Mesothelial cell of epicardium (in vitro differentiated cells): ENCODE measurements around the gene FMN2. TPM values are rescaled to one million over a fixed set of nuclear protein-coding genes. Genes with fewer than 3 reads are reported as not detected.

ENCODE experiments used
- DNase-seq, 2 experiments: peaks; one replicate each; pipeline ENCODE4 v3.0.0; 2021; ENCODE audit warnings: low spot score in 2 of 2; ENCODE audit not compliant: unreplicated experiment in 2 of 2
- H3K27ac Mint-ChIP-seq: 2 replicates; pipeline ENCODE4 v1.8.0; 2021; ENCODE audit warnings: mixed read lengths
- H3K27me3 Mint-ChIP-seq: 2 replicates; pipeline ENCODE4 v1.8.0; 2021; ENCODE audit warnings: low read depth, mixed read lengths
- H3K36me3 Mint-ChIP-seq: 2 replicates; pipeline ENCODE4 v1.8.0; 2021; ENCODE audit warnings: mixed read lengths
- H3K4me1 Mint-ChIP-seq: 2 replicates; pipeline ENCODE4 v1.8.0; 2021; ENCODE audit warnings: mixed read lengths
- H3K4me3 Mint-ChIP-seq: 2 replicates; pipeline ENCODE4 v1.8.0; 2021; ENCODE audit warnings: mild to moderate bottlenecking, moderate library complexity, mixed read lengths
- H3K9me3 Mint-ChIP-seq: 2 replicates; pipeline ENCODE4 v1.8.0; 2021; ENCODE audit warnings: mixed read lengths
- CTCF ChIP-seq: fragments of 200-600 bp; sonication (generic); IDR thresholded peaks from one replicate; pipeline ENCODE4 v1.5.0; 2021; ENCODE audit warnings: antibody characterized with exemption; ENCODE audit not compliant: unreplicated experiment
- total RNA-seq: library from RNA; stranded (reverse); gene quantifications from 3 replicates; pipeline ENCODE4 v1.2.1, GENCODE V29; 2021

Gene FMN2
- total RNA-seq, 1 donor from 2014 or later, result 0.54 TPM

DNA sequence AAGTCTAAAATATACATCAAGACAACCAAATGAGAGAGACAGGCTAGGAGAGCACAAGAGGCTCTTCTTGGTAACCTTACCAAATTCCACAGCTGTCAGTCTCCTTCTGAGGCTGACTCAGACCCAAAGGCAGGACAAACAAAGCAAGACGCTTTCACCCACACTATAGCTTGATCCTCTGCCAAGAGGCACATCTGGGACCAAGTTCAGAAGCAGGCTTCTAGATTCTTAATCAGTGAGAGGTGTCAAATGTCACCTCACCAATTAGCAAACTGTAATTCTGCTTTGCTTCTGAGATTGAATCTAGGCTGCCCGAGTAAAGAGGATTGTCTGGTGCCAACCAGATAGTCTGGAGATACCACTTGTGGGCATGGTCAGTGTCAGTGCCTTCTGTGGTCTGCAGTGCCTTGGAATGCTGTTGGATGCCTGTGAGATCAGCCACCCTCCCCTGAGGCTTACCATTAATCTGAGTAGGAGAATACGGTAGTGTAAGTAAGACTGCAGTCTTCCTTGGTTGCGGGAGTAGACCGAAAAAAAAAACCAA, 151.0 kb downstream of the FMN2 start:
- Mint-ChIP-seq H3K4me1 (peaks cover 2% of the 10 kb centered on the region), H3K36me3 (no peaks in the 10 kb centered on the region), H3K9me3 (no peaks in the 10 kb centered on the region), H3K4me3 (no peak overlapping the region), H3K27ac (no peak overlapping the region), H3K27me3 (no peaks in the 10 kb centered on the region)
- TF ChIP-seq CTCF, result no peak
- no peak for DNase-seq

DNA sequence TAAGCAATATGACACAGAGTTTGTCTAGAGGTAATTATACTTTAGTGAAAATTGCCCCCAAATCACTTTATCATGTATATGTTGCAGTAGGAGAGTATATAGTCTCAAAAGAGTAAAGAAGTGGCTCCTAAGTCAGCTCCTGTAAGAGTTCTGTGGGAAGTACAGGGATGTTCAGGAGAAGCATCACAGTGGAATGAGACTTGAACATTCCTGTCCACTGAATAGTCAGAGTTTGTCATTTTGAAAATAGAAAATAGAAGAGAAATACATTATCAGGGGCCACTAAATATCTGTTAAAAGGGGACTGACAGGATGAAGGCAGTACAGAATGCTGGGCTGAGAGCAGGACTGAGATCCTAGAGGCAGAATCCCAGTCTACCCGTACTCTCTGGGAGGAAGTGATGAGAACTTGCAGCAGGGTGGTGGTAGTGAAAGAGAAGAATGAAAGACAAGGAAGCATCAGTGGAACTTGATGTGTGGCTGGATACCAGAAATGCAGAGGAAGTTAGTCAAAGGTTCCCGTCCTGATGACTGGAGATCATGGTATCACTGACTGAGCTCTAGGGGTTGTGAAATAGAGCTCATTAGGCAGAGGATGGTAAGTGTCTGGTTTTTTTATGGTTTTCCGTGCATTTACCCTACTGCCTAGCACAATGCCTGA, 153.4 kb downstream of the FMN2 start:
- Mint-ChIP-seq H3K9me3 (peaks cover 13% of the 10 kb centered on the region), H3K4me3 (no peak overlapping the region), H3K36me3 (no peaks in the 10 kb centered on the region), H3K27ac (no peak overlapping the region), H3K27me3 (no peaks in the 10 kb centered on the region), H3K4me1 (peaks cover 2% of the 10 kb centered on the region)
- no peak for TF ChIP-seq CTCF
- no peak for DNase-seq

DNA sequence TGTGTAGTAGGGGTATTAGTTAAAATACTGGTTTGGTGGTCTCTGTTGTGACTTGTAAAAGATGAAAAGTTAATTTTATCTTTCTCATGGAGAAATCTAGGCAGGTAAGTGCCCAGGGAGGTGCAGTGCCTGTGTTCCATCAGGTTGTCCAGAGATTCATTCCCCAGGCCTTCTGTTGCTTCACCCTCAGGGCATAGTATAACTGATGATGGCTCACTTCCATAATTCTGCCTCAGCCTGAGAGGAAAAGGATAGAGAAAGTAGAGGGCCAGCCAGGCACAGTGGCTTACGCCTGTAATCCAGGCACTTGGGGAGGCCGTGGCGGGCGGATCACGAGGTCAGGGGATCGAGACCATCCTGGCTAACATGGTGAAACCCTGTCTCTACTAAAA, 153.9 kb downstream of the FMN2 start:
- no peak for TF ChIP-seq CTCF
- H3K9me3 Mint-ChIP-seq, result peaks cover 18% of the 10 kb centered on the region
- no peaks in the 10 kb centered on the region for H3K36me3 Mint-ChIP-seq
- no peak for DNase-seq
- H3K4me1 Mint-ChIP-seq, result peaks cover 2% of the 10 kb centered on the region
- no peaks in the 10 kb centered on the region for H3K27me3 Mint-ChIP-seq
- H3K4me3 Mint-ChIP-seq, result no peak overlapping the region
- H3K27ac Mint-ChIP-seq, result no peak overlapping the region

DNA sequence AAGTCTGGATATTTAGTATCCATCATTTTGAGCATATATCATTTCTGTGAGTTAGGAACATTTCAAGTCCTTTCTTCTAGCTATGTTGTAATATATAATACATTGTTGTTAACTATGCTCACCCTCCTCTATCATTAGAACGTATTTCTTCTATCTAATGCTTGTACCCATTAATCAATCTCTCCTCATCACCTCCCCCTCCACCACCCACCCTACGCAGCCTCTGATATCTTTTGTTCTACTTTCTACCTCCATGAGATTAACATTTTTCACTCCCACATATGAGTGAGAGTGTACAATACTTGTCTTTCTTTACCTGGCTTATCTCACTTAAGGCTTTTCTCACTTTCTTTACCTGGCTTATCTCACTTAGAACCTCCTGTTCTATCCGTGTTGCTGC, 156.2 kb downstream of the FMN2 start:
- DNase-seq, result no peak
- peaks cover 36% of the 10 kb centered on the region for H3K9me3 Mint-ChIP-seq
- H3K27ac Mint-ChIP-seq, result no peak overlapping the region
- no peak for TF ChIP-seq CTCF
- no peaks in the 10 kb centered on the region for H3K36me3 Mint-ChIP-seq
- H3K4me1 Mint-ChIP-seq, result peaks cover 2% of the 10 kb centered on the region
- H3K27me3 Mint-ChIP-seq, result no peaks in the 10 kb centered on the region
- H3K4me3 Mint-ChIP-seq, result no peak overlapping the region

GRCh38 chr1:240254006-240254405, 162.3 kb downstream of the FMN2 start:
- Mint-ChIP-seq H3K9me3 (peaks cover 43% of the 10 kb centered on the region), H3K27ac (no peak overlapping the region), H3K27me3 (no peaks in the 10 kb centered on the region), H3K4me3 (no peak overlapping the region), H3K4me1 (no peaks in the 10 kb centered on the region), H3K36me3 (no peaks in the 10 kb centered on the region)
- no peak for TF ChIP-seq CTCF
- DNase-seq, result no peak
